Dendritic cell treated with granulocyte-macrophage colony-stimulating factor and Interleukin-4, amounts not matched to agents 40 ng/mL and 50 ng/mL, for 4 days (primary cell): ENCODE data around the gene FBXO36.
"Not testable (repeated sequence)": the region's sequence is repeated elsewhere in the genome, so short reads cannot be mapped to it uniquely, and the experiment has no call there.

ENCODE experiments used
- H3K27ac Mint-ChIP-seq: one replicate; pipeline ENCODE4 v1.8.0; 2022; ENCODE audit warnings: mild to moderate bottlenecking, mixed read lengths
- H3K27me3 Mint-ChIP-seq: one replicate; pipeline ENCODE4 v1.8.0; 2022; ENCODE audit warnings: mild to moderate bottlenecking, mixed read lengths
- H3K36me3 Mint-ChIP-seq: one replicate; pipeline ENCODE4 v1.8.0; 2022; ENCODE audit warnings: low read depth, mixed read lengths
- H3K4me1 Mint-ChIP-seq: one replicate; pipeline ENCODE4 v1.8.0; 2022; ENCODE audit warnings: low read depth, mixed read lengths
- H3K4me3 Mint-ChIP-seq: one replicate; pipeline ENCODE4 v1.8.0; 2022; ENCODE audit warnings: mild to moderate bottlenecking, moderate library complexity, mixed read lengths
- H3K9me3 Mint-ChIP-seq: one replicate; pipeline ENCODE4 v1.8.0; 2022; ENCODE audit warnings: mixed read lengths
- intact Hi-C: fragments of 100-400 bp; cut with micrococcal nuclease; formaldehyde crosslinking; loops from one replicate; pipeline ENCODE4 v1.15.0; 2022

Gene FBXO36

DNA sequence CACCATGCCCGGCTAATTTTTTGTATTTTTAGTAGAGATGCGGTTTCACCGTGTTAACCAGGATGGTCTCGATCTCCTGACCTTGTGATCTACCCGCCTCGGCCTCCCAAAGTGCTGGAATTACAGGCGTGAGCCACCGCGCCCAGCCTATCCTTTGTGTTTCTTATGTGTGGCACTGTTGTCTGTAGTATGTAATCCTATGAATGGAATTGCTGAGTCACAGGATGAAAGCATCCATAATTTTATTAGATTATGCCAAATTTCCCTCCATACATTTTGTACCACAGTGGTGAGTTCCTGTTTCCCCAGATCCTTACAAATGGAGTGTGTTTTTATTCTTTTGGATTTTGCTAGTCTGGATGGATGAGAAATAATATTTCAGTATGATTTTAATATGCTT, 41.3 kb downstream of the FBXO36 start:
- H3K36me3 Mint-ChIP-seq, H3K27ac Mint-ChIP-seq, H3K9me3 Mint-ChIP-seq, H3K4me3 Mint-ChIP-seq, intact Hi-C loops, H3K27me3 Mint-ChIP-seq, H3K4me1 Mint-ChIP-seq: not testable (repeated sequence)

DNA sequence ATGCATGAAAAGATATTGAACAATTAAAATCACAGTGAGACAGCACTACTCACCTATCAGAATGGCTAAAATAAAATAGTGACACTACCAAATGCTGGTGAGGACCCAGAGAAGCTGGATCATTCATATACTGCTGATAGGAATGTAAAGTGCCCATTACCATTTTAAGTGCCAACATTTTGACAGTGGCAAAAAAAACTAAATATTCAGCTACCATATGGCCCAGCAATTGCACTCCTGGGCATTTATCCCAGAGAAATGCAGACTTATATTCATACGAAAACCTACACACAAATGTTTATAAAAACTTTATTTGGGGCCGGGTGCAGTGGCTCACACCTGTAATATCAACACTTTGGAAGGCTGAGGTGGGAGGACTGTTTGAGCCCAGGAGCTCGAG, 47.6 kb downstream of the FBXO36 start:
- H3K27ac Mint-ChIP-seq, result no peak overlapping the region
- intact Hi-C loops, result no loop called here

GRCh38 chr2:229970406-229970805, 48.1 kb downstream of the FBXO36 start:
- Mint-ChIP-seq H3K36me3 (no peaks in the 10 kb centered on the region), H3K4me3 (no peak overlapping the region), H3K4me1 (no peaks in the 10 kb centered on the region), H3K9me3 (no peaks in the 10 kb centered on the region), H3K27ac (no peak overlapping the region), H3K27me3 (no peaks in the 10 kb centered on the region)
- intact Hi-C loops, result no loop called here

More for the DNA sequence above, 47.6 kb downstream of the FBXO36 start:
- H3K9me3 Mint-ChIP-seq, result no peaks in the 10 kb centered on the region
- H3K27me3 Mint-ChIP-seq, result no peaks in the 10 kb centered on the region
- no peaks in the 10 kb centered on the region for H3K36me3 Mint-ChIP-seq
- no peaks in the 10 kb centered on the region for H3K4me1 Mint-ChIP-seq
- H3K4me3 Mint-ChIP-seq, result no peak overlapping the region

- no peaks in the 10 kb centered on the region for H3K9me3 Mint-ChIP-seq
- H3K4me1 Mint-ChIP-seq, result no peaks in the 10 kb centered on the region
- H3K36me3 Mint-ChIP-seq, result no peaks in the 10 kb centered on the region
- no peak overlapping the region for H3K4me3 Mint-ChIP-seq
- intact Hi-C loops, result no loop called here
- no peak overlapping the region for H3K27ac Mint-ChIP-seq
- no peaks in the 10 kb centered on the region for H3K27me3 Mint-ChIP-seq
Observed at GRCh38 chr2:229971298-229971790, 49.0 kb downstream of the FBXO36 start.

- H3K27ac Mint-ChIP-seq, result no peak overlapping the region
- H3K9me3 Mint-ChIP-seq, result no peaks in the 10 kb centered on the region
- intact Hi-C loops, result no loop called here
Observed at GRCh38 chr2:229974266-229974665, 52.0 kb downstream of the FBXO36 start.

GRCh38 chr2:229980431-229981184, 58.3 kb downstream of the FBXO36 start:
- H3K27me3 Mint-ChIP-seq, result no peaks in the 10 kb centered on the region
- intact Hi-C loops, result no loop called here
- no peak overlapping the region for H3K27ac Mint-ChIP-seq
- H3K4me1 Mint-ChIP-seq, result no peaks in the 10 kb centered on the region
- no peaks in the 10 kb centered on the region for H3K9me3 Mint-ChIP-seq
- H3K4me3 Mint-ChIP-seq, result no peak overlapping the region
- H3K36me3 Mint-ChIP-seq, result no peaks in the 10 kb centered on the region

More at GRCh38 chr2:229974266-229974665, 52.0 kb downstream of the FBXO36 start:
- no peaks in the 10 kb centered on the region for H3K4me1 Mint-ChIP-seq
- no peaks in the 10 kb centered on the region for H3K27me3 Mint-ChIP-seq
- H3K36me3 Mint-ChIP-seq, result no peaks in the 10 kb centered on the region
- H3K4me3 Mint-ChIP-seq, result no peak overlapping the region

GRCh38 chr2:229993236-229993635, 70.9 kb downstream of the FBXO36 start:
- intact Hi-C loops, result no loop called here
- no peak overlapping the region for H3K27ac Mint-ChIP-seq
- no peaks in the 10 kb centered on the region for H3K4me1 Mint-ChIP-seq

GRCh38 chr2:229996320-229996719, 74.0 kb downstream of the FBXO36 start:
- no peaks in the 10 kb centered on the region for H3K27me3 Mint-ChIP-seq
- H3K4me1 Mint-ChIP-seq, result peaks cover 5% of the 10 kb centered on the region
- no peak overlapping the region for H3K27ac Mint-ChIP-seq
- no peak overlapping the region for H3K4me3 Mint-ChIP-seq
- no peaks in the 10 kb centered on the region for H3K36me3 Mint-ChIP-seq
- no peaks in the 10 kb centered on the region for H3K9me3 Mint-ChIP-seq
- intact Hi-C loops, result no loop called here

More at GRCh38 chr2:229993236-229993635, 70.9 kb downstream of the FBXO36 start:
- no peaks in the 10 kb centered on the region for H3K36me3 Mint-ChIP-seq
- H3K9me3 Mint-ChIP-seq, result no peaks in the 10 kb centered on the region
- H3K4me3 Mint-ChIP-seq, result no peak overlapping the region
- no peaks in the 10 kb centered on the region for H3K27me3 Mint-ChIP-seq

GRCh38 chr2:229997565-229997964, 75.3 kb downstream of the FBXO36 start:
- intact Hi-C loops, result no loop called here
- H3K4me3 Mint-ChIP-seq, result no peak overlapping the region

DNA sequence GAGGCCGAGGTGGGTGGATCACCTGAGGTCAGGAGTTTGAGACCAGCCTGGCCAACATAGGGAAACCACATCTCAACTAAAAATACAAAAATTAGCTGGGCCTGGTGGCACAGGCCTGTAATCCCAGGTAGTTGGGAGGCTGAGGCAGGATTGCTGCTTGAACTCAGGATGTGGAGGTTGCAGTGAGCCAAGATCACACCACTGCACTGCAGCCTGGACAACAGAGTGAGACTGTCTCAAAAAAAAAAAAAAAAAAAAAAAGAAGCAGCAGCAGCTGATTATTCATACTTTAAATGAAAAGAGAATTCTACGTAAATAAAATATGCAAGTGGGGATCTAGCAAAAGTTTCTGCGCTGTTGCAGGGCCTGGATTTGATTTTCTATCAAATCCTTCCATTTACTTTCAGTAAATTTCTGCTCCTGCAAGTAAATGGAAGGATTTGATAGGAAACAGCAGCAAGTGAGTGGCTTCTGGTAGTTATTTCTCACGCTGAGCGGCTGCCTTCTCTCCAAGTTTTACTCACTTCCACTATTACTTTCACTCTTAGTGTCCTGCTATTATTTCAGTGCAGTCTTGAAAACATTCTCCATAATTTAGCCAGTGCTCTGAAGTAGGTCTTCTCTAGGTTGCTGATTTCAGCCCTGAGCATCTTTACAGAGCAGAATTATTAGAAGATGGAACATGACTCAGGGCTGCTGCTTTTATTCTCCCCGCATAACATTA, 78.0 kb downstream of the FBXO36 start:
- Mint-ChIP-seq H3K9me3 (no peaks in the 10 kb centered on the region), H3K4me3 (no peak overlapping the region), H3K27me3 (no peaks in the 10 kb centered on the region), H3K36me3 (no peaks in the 10 kb centered on the region), H3K27ac (no peak overlapping the region), H3K4me1 (peaks cover 5% of the 10 kb centered on the region)
- intact Hi-C loops, result no loop called here

More at GRCh38 chr2:229997565-229997964, 75.3 kb downstream of the FBXO36 start:
- Mint-ChIP-seq H3K27me3 (no peaks in the 10 kb centered on the region), H3K36me3 (no peaks in the 10 kb centered on the region), H3K4me1 (peaks cover 5% of the 10 kb centered on the region), H3K9me3 (no peaks in the 10 kb centered on the region), H3K27ac (no peak overlapping the region)

- H3K27me3 Mint-ChIP-seq, result no peaks in the 10 kb centered on the region
- no peak overlapping the region for H3K27ac Mint-ChIP-seq
- no peak overlapping the region for H3K4me3 Mint-ChIP-seq
- peaks cover 9% of the 10 kb centered on the region for H3K4me1 Mint-ChIP-seq
- H3K9me3 Mint-ChIP-seq, result no peaks in the 10 kb centered on the region
- intact Hi-C loops, result loop anchor here (1.0 kb wide), 2 partner anchors 152 to 603 kb away; no protein-coding TSS in a partner anchor
- H3K36me3 Mint-ChIP-seq, result no peaks in the 10 kb centered on the region
Observed at GRCh38 chr2:230007931-230008707, 85.8 kb downstream of the FBXO36 start.

GRCh38 chr2:230008708-230009066, 86.4 kb downstream of the FBXO36 start:
- Mint-ChIP-seq H3K27me3 (no peaks in the 10 kb centered on the region), H3K4me1 (peaks cover 9% of the 10 kb centered on the region), H3K4me3 (no peak overlapping the region), H3K36me3 (no peaks in the 10 kb centered on the region), H3K27ac (no peak overlapping the region), H3K9me3 (no peaks in the 10 kb centered on the region)
- intact Hi-C loops, result loop anchor here (1.0 kb wide), 2 partner anchors 152 to 603 kb away; no protein-coding TSS in a partner anchor

GRCh38 chr2:230010501-230010900, 88.2 kb downstream of the FBXO36 start:
- H3K4me3 Mint-ChIP-seq, result no peak overlapping the region
- no peaks in the 10 kb centered on the region for H3K36me3 Mint-ChIP-seq
- no peak overlapping the region for H3K27ac Mint-ChIP-seq
- peaks cover 9% of the 10 kb centered on the region for H3K4me1 Mint-ChIP-seq
- no peaks in the 10 kb centered on the region for H3K27me3 Mint-ChIP-seq
- intact Hi-C loops, result no loop called here
- H3K9me3 Mint-ChIP-seq, result no peaks in the 10 kb centered on the region

- Mint-ChIP-seq H3K4me1 (peaks cover 9% of the 10 kb centered on the region), H3K27me3 (no peaks in the 10 kb centered on the region), H3K27ac (no peak overlapping the region), H3K36me3 (no peaks in the 10 kb centered on the region), H3K9me3 (no peaks in the 10 kb centered on the region), H3K4me3 (no peak overlapping the region)
- intact Hi-C loops, result no loop called here
Observed at GRCh38 chr2:230011617-230012016, 89.3 kb downstream of the FBXO36 start.
